ENCODE data around the gene HSD3B7.

The HSD3B7 gene

DNA sequence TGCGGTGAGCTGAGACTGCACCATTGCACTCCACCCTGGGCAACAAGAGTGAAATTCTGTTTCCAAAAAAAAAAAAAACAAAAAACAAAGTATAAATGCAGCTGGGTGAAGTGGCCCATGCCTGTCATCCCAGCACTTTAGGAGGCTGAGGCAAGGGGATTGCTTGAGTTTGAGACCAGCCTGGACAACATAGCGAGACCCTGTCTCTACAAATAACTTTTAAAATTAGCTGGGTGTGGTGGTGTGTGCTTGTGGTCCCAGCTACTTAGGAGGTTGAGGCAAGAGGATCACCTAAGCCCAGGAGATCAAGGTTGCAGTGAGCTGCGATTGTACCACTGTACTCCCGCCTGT is 38.2 kb downstream of the HSD3B7 start:
- DNase-seq (ENCODE audit: low read depth) = no peak

DNA sequence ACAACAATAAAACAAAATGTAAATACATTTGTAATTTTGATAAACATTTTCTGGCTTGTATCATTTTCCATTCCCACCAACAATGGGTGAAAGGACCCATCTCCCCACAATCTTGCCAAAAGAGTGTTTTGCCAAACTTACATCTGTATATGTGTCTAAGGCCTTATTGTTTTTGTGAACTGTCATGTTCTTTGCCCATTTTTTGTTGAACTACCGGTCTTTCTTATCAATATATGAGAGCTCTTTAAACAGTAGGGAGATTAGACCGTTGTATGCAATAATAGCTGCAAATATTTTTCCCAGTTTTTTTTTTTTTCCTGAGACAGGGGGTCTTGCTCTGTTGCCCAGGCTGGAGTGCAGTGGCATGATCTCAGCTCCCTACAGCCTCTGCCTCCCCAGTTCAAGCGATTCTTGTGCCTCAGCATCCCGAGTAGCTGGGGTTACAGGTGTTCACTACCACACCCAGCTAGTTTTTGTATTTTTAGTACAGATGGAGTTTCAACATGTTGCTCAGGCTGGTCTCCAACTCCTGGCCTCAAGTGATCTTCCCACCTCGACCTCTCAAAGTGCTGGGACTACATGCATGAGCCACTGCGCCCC is 38.7 kb downstream of the HSD3B7 start:
- no peak for DNase-seq (ENCODE audit: low read depth)

GRCh38 chr16:31025339-31025738 is 40.3 kb downstream of the HSD3B7 start:
- DNase-seq (ENCODE audit: low read depth) = no peak

- DNase-seq (ENCODE audit: low read depth) = no peak
Measured at GRCh38 chr16:31029272-31029671, 44.3 kb downstream of the HSD3B7 start.

GRCh38 chr16:31031276-31031675 is 46.3 kb downstream of the HSD3B7 start:
- DNase-seq (ENCODE audit: low read depth) = no peak

GRCh38 chr16:31032736-31033708 is 48.0 kb downstream of the HSD3B7 start, which contains the start of gene STX4:
STX4 (plus strand) TSS chr16:31033558; CDS start chr16:31033806, 248 bp downstream.
- peak; percentile 97 for DNase-seq (ENCODE audit: low read depth)

- DNase-seq (ENCODE audit: low read depth) = peak; percentile 66
Measured at GRCh38 chr16:31033709-31034492, 48.9 kb downstream of the HSD3B7 start.

- no peak for DNase-seq (ENCODE audit: low read depth)
Measured at GRCh38 chr16:31036691-31037090, 51.7 kb downstream of the HSD3B7 start.

All from fibroblast of gingiva (primary cell).